ENCODE data around the gene SMYD3. TPM values are rescaled to one million over a fixed set of nuclear protein-coding genes. Genes with fewer than 3 reads are reported as not detected.

SMYD3 gene
- total RNA-seq, 1 donor, result 45.5 TPM

GRCh38 chr1:246383239-246383589 lies 123.9 kb downstream of the SMYD3 start:
- TF ChIP-seq CTCF (IDR thresholded peaks at IDR 0.05; ENCODE audit: insufficient read depth, low read length), result no peak
- no peak for DNase-seq (ENCODE audit: low read depth)
- no peak overlapping the region for H3K4me3 ChIP-seq (ENCODE audit: low read depth, low read length)

- DNase-seq (ENCODE audit: low read depth), result no peak
- TF ChIP-seq CTCF (IDR thresholded peaks at IDR 0.05; ENCODE audit: insufficient read depth, low read length), result no peak
- no peak overlapping the region for H3K4me3 ChIP-seq (ENCODE audit: low read depth, low read length)
These were observed 124.4 kb downstream of the SMYD3 start for GRCh38 chr1:246382589-246383238.

- no peak overlapping the region for H3K4me3 ChIP-seq (ENCODE audit: low read depth, low read length)
- DNase-seq (ENCODE audit: low read depth), result no peak
- no peak for TF ChIP-seq CTCF (IDR thresholded peaks at IDR 0.05; ENCODE audit: insufficient read depth, low read length)
These were observed 125.6 kb downstream of the SMYD3 start for GRCh38 chr1:246381452-246381851.

GRCh38 chr1:246377625-246378153 lies 129.4 kb downstream of the SMYD3 start:
- no peak for DNase-seq (ENCODE audit: low read depth)
- no peak for TF ChIP-seq CTCF (IDR thresholded peaks at IDR 0.05; ENCODE audit: insufficient read depth, low read length)
- no peak overlapping the region for H3K4me3 ChIP-seq (ENCODE audit: low read depth, low read length)

- TF ChIP-seq CTCF (IDR thresholded peaks at IDR 0.05; ENCODE audit: insufficient read depth, low read length), result no peak
- DNase-seq (ENCODE audit: low read depth), result peak; percentile 11
- no peak overlapping the region for H3K4me3 ChIP-seq (ENCODE audit: low read depth, low read length)
These were observed 133.1 kb downstream of the SMYD3 start for GRCh38 chr1:246373828-246374569.

- no peak overlapping the region for H3K4me3 ChIP-seq (ENCODE audit: low read depth, low read length)
- DNase-seq (ENCODE audit: low read depth), result no peak
- TF ChIP-seq CTCF (IDR thresholded peaks at IDR 0.05; ENCODE audit: insufficient read depth, low read length), result no peak
These were observed 134.5 kb downstream of the SMYD3 start for GRCh38 chr1:246372559-246372958.

Data from fibroblast of the aortic adventitia (primary cell).